ENCODE measurements around the gene PTK7. TPM values are rescaled to one million over a fixed set of nuclear protein-coding genes. Genes with fewer than 3 reads are reported as not detected.

Gene PTK7
- total and polyA plus RNA-seq, 8 donors, result 4.0 to 64.9 (median 27.4) TPM

DNA sequence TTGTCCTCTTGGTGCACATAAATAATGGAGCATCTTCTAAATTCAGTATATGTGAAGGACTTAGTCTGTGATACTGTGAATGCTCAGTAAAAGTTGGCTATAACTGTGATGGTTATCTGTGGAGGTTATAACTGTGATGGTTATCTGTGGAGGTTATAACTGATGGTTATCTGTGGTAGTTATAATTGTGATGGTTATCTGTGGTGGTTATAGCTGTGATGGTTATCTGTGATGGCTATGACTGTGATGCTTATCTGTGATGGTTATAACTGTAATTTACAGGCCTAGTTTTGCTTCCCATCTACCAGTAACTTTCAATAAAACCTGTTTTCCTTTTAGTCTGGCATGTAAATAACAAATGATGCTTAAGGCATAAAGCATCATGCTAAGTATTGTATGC is 16.5 kb downstream of the PTK7 start:
- Histone ChIP-seq H3K27me3 (no peaks in the 10 kb centered on the region), H3K36me3 (no peaks in the 10 kb centered on the region), H3K9me3 (no peaks in the 10 kb centered on the region), H3K4me3 (no peak overlapping the region), H3K27ac (no peak overlapping the region), H3K4me1 (peaks cover 27 to 58% (median 46%) of the 10 kb centered on the region in 4 donors)
- no peak for TF ChIP-seq CTCF (IDR thresholded peaks at IDR 0.05)
- no peak for TF ChIP-seq EP300 (IDR thresholded peaks at IDR 0.05)
- TF ChIP-seq POLR2AphosphoS5 (IDR thresholded peaks at IDR 0.05), result no peak
- TF ChIP-seq POLR2A (IDR thresholded peaks at IDR 0.05), result no peak
- intact Hi-C loops (cut with DNase I; ENCODE audit: low total_unique reads), result no loop called here
- no peak for DNase-seq

GRCh38 chr6:43093436-43094289 is 17.5 kb downstream of the PTK7 start:
- peak; percentile 34 to 54 for DNase-seq
- H3K36me3 ChIP-seq, result no peaks in the 10 kb centered on the region

DNA sequence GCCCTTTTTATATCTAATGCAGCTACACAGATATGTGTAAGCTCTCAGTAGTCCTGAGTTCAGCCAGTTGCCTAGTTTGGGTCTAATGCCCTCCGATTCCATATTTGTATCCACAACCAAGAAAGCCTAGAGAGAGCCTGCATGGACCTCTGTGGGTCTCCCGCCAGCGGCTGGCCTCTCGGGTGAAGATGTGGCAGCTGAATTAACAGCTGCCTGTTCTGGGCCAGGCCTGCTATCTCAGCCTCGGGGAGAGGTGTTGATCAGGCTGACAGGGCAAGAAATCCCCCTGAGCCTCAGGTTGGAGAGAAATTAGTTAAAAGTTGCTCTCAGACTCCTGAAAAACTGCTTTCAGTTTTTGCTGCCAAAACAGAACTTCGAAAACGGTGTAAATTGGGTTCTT is 19.8 kb downstream of the PTK7 start:
- H3K4me3 ChIP-seq, result no peak overlapping the region
- TF ChIP-seq POLR2AphosphoS5 (IDR thresholded peaks at IDR 0.05) (no peak), EP300 (IDR thresholded peaks at IDR 0.05) (no peak), POLR2A (IDR thresholded peaks at IDR 0.05) (no peak), CTCF (IDR thresholded peaks at IDR 0.05) (no peak)
- H3K27ac ChIP-seq, result peak overlapping the region; percentile 31 to 78 (median 67)
- H3K4me1 ChIP-seq, result peaks cover 20 to 48% (median 39%) of the 10 kb centered on the region in 4 donors
- DNase-seq, result no peak
- H3K27me3 ChIP-seq, result no peaks in the 10 kb centered on the region
- no peaks in the 10 kb centered on the region for H3K9me3 ChIP-seq
- 24 to 46% (median 32%) methylated on average over 7 of the region's 7 CpGs for WGBS, 5 donors
- intact Hi-C loops (cut with DNase I; ENCODE audit: low total_unique reads), result no loop called here
- H3K36me3 ChIP-seq, result no peaks in the 10 kb centered on the region

More at GRCh38 chr6:43093436-43094289, 17.5 kb downstream of the PTK7 start:
- TF ChIP-seq EP300 (IDR thresholded peaks at IDR 0.05) (no peak), POLR2AphosphoS5 (IDR thresholded peaks at IDR 0.05) (peak in 1 of 3 donors; percentile 22)
- H3K27ac ChIP-seq, result peak overlapping the region; percentile 28 to 78 (median 68)
- H3K9me3 ChIP-seq, result no peaks in the 10 kb centered on the region
- no peaks in the 10 kb centered on the region for H3K27me3 ChIP-seq
- peak overlapping the region; percentile 39 to 46 (median 44) for H3K4me3 ChIP-seq
- H3K4me1 ChIP-seq, result peaks cover 30 to 66% (median 49%) of the 10 kb centered on the region in 4 donors
- intact Hi-C loops (cut with DNase I; ENCODE audit: low total_unique reads), result no loop called here
- WGBS, 5 donors, result 35 to 44% (median 37%) methylated on average over 9 of the region's 9 CpGs

DNA sequence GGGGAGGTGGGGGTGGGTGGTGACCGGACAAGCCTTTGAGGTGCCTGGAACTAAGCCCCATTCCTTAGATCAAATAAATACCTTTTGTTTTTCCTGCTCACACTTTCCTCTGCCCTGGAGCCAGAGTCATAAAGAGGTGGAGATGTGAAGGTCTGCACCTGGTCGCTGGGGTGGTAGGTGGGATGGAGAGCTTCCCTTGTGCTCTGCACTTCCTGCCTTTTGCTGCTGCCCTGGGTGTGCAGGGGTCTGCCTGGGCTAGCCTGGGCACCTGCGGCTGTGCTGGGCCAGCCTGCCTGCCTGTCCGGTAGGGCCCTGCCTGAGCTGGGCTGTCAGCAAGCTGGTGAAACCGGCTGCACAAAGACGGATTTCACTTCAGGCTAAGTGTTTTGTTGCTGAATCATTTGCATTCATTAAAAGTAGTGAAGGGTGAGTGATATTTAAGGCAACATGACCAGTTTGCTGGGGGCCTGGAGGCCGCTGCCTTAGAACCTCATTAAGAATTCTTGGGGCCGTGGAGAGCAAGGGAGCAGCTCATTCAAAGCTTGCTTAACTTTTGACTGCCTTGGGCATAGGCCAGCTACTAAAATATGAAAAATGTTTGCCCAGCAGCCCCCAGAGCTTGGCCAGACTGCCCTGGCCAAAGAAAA is 20.5 kb downstream of the PTK7 start:
- Histone ChIP-seq H3K4me3 (no peak overlapping the region), H3K36me3 (no peaks in the 10 kb centered on the region), H3K4me1 (peaks cover 20 to 48% (median 39%) of the 10 kb centered on the region in 4 donors), H3K27me3 (no peaks in the 10 kb centered on the region), H3K9me3 (no peaks in the 10 kb centered on the region), H3K27ac (peak overlapping the region; percentile 37 to 78 (median 67))
- 19 to 41% (median 25%) methylated on average over 8 of the region's 8 CpGs for WGBS, 5 donors
- intact Hi-C loops (cut with DNase I; ENCODE audit: low total_unique reads), result no loop called here
- no peak for TF ChIP-seq POLR2A (IDR thresholded peaks at IDR 0.05)
- TF ChIP-seq EP300 (IDR thresholded peaks at IDR 0.05), result no peak
- TF ChIP-seq POLR2AphosphoS5 (IDR thresholded peaks at IDR 0.05), result no peak
- no peak for TF ChIP-seq CTCF (IDR thresholded peaks at IDR 0.05)
- peak; percentile 35 to 79 for DNase-seq
